ENCODE results near the gene NDUFS3.

The NDUFS3 gene

DNA sequence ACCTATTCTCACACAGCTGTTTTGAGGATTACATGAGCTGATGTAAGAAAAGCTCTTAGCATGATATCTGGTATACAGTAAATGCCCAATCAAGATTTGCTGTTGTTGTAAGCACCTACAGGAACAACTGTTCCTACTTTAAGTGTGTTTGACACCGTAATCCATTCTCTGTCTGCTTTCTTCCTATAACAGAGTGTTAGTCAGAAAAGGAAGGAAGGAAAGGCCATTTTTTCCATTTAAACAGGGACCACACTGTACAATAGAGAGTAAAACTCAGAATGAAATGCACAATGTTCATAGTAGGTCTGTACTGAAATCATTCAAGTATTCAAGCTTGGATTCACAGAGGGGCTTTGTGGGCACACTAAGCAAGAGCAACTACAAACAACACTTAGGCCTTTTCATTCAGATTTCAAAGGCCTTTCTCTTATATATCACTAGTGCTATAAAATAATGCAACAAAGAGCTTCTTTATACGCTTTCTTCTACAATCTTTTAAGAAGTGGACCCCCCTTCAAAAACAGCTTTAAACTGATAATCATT is 42.0 kb downstream of the NDUFS3 start:
- H3K27ac ChIP-seq = peak overlapping the region; percentile 43
- DNase-seq (ENCODE audit: low read depth, low spot score) = no peak

DNA sequence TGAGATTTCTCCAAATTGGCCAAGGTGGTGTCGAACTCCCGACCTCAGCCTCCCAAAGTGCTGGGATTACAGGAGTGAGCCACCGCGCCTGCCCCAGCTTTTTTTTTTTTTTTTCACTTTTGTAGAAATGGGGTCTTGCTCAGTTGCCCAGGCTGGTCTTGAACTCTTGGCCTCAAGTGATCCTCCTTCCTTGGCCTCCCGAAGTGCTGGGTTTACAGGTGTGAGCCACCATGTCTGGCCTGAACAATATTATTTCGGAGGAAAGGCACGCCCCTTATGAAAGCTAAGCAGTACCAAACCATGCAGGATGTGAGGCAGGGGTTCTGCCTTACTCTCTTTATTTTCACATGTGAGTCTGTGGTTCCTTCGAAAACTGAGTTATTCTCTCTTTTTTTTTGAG is 47.4 kb downstream of the NDUFS3 start:
- no peak for DNase-seq (ENCODE audit: low read depth, low spot score)

DNA sequence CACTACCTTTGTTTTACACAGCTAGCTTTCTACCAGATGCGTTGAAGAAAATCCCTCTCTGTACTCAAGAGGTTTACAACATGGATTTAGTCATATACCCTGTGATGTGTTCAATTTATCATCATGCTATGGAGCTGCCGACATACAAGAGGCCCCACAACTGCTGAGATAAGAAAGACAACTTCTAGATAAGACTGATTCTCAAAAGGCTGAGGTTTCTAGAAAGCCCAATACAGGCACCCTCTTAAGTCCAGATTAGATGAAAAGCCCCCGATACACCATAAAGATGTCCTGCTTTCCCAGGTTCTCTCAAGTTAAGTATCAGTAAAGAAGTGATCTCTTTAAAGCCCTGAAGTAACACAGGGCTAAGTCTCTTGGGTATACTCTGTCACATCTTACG is 49.2 kb downstream of the NDUFS3 start:
- no peak overlapping the region for H3K27ac ChIP-seq
- no peak for DNase-seq (ENCODE audit: low read depth, low spot score)

More for the DNA sequence above, 47.4 kb downstream of the NDUFS3 start:
- H3K27ac ChIP-seq = no peak overlapping the region

DNA sequence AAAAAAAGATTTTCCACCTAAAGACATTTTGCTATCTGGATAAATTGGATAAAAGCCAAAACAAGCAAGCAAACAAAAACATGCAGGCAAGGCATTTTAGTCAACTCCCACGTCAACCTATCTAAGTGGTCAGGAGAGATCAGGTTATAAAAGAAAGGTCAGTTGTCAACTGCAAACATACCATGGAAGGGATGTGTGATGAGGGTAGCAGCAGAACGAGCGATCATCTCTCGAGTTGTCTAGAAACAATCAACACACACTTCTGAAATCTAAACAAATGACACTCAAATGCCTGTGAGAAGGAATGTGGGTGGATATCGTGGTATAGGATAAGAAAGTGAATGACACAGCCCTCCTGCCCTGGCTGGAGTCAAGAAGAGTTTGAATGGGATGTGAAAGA is 52.6 kb downstream of the NDUFS3 start:
- H3K27ac ChIP-seq = no peak overlapping the region
- no peak for DNase-seq (ENCODE audit: low read depth, low spot score)

All from epithelial cell of prostate (primary cell).